Neural progenitor cell (in vitro differentiated cells): ENCODE measurements around the gene IMMP1L.

ENCODE experiments used
- EZH2phosphoT487 ChIP-seq: fragments of 200-600 bp; sonication (generic); IDR thresholded peaks from 2 replicates; pipeline ENCODE4 v1.6.1; 2017; ENCODE audit warnings: antibody characterized with exemption
- TF ChIP-seq, protein P1 (sequence below): fragments of 200-600 bp; sonication (generic); IDR thresholded peaks from 2 replicates; pipeline ENCODE4 v1.5.1; 2017; ENCODE audit warnings: antibody characterized with exemption, mild to moderate bottlenecking

DNA sequence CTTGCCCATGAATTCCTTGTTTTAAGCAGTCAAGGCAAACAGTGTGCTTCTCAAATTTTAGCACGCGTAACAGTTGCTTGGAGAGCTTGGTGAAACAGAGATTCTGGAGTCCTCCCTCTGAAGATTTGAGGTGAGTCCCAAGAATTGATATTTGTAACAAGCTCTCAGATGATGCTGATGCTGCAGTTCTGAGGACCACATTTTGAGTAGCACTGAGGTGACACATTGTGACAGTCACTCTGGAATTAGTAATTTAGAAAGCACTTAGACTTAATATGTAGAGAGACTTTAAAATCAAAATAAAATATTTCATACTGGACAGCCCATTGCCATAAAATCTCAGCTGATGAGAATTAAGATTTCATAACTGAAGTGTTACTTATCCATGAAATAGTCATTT lies 101.2 kb downstream of the IMMP1L start:
- TF ChIP-seq, protein P1, sequence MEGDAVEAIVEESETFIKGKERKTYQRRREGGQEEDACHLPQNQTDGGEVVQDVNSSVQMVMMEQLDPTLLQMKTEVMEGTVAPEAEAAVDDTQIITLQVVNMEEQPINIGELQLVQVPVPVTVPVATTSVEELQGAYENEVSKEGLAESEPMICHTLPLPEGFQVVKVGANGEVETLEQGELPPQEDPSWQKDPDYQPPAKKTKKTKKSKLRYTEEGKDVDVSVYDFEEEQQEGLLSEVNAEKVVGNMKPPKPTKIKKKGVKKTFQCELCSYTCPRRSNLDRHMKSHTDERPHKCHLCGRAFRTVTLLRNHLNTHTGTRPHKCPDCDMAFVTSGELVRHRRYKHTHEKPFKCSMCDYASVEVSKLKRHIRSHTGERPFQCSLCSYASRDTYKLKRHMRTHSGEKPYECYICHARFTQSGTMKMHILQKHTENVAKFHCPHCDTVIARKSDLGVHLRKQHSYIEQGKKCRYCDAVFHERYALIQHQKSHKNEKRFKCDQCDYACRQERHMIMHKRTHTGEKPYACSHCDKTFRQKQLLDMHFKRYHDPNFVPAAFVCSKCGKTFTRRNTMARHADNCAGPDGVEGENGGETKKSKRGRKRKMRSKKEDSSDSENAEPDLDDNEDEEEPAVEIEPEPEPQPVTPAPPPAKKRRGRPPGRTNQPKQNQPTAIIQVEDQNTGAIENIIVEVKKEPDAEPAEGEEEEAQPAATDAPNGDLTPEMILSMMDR, result no peak
- TF ChIP-seq EZH2phosphoT487, result no peak
